ENCODE results near the gene CIITA.

Gene CIITA

DNA sequence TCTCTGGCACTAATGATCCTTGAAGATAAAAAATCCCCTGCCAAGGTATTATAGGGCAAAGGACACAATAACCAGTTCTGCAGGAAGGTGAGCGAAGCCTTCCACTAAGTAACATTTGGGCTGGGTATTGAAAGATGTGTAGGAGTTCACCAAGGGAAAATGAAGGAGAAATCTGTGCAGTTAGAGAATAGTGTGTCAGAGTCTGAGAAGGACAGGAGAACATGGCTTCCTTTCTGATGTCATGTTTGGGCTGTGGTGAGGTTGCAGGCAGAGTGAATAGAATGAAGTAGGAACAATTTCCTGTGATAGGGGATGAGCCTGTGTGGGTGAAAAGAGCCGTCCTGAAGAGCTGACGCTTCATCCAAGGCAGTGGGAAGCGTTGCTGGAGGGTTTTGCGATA is 24.1 kb upstream of the CIITA start:
- DNase-seq, result no peak

DNA sequence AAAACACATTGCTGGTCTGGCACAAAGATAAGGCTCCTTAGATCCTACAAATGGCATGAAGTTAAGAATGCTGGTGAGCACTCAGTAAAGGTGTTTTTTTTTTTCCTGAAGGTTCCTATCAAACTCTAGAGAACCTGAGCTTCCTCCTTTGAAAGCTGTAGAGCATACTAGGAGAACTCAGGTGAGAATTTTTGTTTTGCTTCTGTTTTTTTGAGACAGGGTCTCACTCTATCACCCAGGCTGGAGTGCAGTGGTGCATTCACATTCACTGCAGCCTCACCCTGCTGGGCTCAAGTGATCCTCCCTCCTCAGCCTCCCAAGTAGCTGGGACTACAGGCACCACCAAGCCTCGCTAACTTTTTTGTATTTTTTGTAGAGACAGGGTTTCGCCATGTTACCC is 21.0 kb upstream of the CIITA start:
- DNase-seq, result no peak

DNA sequence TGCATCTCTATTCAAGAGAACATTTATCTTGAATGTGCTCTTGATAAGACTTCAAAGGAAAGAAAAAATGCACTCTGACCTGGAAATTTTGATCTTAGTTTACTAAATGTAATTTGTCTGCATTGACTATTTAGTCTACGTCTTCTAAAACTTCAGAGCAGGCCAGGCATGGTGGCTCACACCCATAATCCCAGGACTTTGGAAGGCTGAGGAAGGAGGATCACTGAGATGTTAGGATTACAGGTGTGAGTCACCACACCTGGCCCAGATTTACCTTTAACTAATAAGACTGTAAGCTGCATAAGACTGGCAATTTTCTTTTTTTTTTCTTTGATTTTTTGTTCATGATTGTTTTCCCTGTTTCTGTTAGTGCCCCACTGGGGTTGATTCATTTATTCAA is 18.8 kb upstream of the CIITA start:
- no peak for DNase-seq

DNA sequence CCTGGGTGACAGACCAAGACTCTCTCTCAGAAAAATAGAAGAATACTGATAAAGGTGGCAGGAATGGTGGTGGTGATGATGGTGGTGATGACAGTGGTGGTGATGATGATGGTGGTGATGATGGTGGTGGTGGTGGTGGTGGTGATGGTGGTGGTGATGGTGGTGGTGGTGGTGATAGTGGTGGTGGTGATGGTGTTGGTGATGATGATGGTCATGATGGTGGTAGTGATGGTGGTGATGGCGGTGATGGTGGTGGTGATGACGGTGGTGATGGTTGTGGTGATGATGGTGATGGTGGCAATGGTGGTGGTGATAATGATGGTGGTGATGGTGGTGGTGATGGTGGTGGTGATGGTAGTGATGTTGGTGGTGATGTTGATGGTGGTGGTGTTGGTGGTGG is 18.0 kb upstream of the CIITA start:
- no peak for DNase-seq

DNA sequence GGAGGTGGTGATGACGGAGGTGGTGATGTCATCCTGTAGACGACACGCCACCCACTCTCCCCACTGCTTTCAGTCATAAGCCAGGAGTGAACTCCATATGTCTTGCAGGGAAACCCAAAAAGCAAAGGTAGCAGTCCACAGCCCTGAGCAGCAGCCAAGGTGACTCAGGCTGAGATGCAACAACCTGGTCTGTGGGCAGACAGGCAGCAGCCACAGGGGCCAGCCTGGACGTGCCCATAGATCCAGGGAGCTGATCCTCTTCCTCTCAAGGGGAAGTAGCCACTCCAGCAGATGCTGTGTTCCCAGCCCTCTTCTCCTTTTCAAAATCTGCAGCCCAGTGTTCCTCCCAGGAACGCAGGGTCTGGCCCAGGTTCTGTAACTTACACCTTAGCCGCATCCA is 17.3 kb upstream of the CIITA start:
- DNase-seq, result no peak

DNA sequence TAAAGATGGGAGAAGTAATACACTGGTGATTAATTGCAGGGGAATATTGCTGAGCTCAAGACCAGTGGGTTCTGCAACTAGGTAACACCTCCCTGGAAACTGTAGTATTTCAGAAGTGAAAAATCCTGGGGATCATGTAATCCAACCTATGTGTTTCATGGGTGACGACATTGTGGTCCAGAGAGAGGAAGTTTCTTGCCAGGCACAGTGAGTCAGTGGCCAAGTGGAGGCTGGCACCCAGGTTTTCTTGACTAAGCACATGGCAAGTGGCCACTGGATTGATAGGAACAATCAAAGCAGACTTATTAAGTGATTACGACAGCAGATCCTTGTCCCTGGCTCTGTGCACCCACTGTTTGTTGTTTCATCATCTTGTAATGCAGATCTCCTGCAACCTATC is 14.6 kb upstream of the CIITA start:
- no peak for DNase-seq

DNA sequence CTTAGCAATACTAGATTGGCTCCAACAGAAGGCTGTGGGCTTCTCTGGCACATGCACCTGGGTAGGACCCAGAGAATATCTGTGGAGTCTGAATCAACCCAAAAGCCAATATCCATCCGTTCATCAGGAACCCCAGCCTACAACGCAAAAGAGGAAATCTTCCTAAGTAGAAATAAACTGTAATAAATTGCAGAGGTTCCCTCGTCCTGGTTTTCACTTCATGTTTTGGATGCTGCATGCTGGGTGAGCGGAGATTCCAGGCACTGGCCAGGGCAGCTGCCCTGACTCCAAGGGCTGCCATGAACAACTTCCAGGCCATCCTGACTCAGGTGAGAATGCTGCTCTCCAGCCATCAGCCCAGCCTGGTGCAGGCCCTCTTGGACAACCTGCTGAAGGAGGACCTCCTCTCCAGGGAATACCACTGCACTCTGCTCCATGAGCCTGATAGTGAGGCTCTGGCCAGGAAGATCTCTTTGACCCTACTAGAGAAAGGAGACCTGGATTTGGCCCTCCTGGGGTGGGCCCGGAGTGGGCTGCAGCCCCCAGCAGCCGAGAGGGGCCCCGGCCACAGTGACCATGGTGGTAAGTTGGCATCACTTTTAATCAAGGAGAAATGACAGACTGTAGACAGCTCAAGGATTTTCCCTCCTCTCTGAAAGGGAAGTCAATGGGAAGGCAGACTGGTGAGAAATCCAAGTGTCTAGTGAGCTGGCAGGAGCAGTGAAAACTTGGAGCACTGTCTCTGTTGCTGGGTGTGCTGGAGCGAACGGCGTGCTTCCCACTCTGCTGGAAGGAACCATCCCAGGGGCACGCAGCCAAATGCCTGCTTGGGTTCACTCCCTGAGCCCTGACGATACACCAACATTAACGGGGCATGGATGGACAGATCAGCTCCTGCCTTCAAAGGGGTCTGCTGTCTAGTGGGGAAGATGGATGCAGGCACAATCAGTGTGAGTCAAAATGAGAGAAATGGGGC is 10.7 kb upstream of the CIITA start:
- no peak for DNase-seq

DNA sequence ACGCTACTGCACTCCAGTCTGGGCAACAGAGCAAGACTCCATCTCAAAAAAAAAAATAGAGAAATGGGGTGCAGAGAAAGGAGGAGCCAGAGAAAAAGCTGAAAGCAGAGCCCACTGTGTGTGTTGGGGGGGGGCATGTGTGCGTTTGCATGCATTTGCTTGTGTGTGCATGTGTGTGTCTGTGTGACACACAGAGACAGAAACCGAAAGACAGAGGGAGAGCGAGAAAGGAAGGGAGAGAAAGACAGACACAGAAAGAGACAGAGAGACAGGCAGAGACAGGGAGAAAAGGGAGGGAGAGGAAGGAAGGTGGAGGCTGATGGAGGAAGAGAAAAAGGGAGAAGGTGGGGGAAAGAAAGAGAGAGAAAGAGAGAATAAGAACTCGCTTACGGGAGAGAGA is 9.8 kb upstream of the CIITA start:
- DNase-seq, result no peak

DNA sequence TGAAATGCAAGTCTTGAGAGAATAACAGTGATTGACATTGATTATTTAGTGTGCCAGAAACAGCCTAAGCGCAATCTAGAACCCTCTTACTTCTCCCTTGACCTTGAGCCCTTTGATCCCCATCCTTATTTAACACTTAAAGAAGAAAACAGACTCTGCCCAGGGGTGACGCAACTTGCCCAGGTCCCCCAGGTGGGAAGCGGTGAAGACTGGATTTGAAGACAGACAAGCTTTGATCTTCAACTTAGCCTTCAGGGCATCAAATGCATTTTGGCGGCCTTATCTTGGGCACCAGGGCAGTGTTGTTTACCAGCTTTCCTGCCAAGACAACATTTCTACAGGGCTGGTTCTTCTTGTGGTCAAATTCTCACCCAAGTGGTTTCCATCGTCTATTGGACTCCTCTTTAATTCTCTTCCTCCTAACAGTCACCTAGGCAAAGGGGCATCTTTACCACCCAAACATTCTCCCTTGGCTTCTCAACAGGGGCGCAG is 8.9 kb upstream of the CIITA start:
- no peak for DNase-seq

DNA sequence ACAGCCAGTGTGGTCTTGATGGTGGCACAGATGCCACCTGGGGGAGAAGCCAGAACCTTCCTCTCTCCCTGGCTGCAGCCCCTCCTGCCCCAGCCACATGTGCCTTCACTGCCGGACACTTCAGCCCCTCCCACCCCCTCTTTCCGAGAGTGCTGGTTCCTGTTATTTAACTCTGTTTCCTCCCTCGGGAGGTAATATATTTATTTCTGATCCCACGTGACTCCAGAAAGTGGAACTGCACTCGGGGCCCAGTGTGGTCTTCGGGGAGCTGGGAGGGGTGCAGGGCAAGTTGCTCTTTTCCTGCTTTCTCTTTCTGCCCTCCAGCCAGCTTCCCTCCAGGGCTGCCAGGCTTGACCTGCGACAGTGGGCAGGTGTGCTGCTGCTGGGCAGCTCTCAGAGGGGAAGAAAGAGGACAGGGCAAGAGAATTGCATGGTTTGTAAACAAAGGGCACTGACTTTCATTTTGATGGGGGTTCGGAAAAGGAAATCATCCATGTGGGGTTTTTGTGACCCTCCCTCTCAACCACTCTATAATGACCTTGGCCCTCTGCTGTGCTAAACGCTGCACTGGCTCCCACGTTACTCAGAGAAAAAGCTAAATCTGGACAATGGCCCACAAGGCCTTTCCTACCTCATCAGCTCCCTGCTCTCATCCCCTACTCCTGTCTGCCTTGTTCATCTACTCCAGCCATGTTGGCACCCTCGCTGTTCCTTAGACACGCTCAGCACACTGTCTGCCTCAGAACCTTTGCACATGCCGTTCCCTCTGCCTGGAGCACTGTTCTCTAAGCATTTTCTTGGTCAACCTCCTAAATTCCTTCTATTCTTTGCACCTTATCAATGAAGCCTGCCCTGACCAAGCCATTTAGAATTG is 8.2 kb upstream of the CIITA start:
- no peak for DNase-seq

DNA sequence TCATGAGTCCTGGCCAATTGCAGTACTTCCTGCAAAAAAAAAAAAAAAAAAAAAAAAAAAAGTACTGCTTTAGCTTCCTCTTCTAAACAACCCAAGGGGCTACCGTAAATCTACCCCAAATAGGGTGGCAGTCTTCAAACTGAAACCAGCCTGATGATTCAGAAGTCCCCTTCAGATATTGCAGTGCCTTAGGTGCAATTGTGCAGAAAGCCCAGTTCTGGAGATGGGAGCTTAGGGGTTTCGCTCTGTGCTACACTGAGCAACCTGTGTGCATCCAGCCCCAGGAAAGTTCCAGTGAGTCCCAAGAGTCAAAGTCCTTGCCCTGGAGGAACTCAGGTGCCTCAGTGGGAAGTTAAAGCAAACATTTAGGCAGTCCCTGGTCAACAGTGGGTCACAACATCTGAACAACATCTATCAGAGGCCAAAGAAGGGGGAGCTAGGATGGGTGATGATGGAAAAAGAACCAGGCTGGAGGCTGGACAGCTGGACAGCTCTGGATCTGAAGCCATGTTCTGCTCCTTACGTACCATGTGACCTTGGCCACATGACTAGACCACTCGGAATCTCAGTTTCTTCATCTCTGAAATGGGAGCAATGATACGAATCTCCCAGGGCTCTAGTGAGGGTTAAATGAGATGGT is 6.7 kb upstream of the CIITA start:
- DNase-seq, result no peak

DNA sequence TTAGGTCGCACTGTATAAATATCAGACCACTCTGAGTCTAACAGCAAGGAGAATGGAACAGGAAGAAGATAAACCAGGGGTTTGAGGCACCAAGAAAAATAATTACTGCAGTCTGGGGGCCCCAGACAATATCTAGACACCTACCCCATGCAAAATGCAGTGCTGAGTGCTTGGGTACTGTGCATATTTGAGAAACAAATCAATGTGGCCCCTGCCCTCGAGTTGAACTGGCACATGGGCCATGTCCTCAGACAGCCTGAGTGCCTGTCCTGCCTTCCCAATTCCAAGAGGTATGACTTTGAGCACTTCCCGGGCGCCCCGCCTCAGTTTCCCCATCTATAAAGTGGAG is 6.2 kb upstream of the CIITA start:
- DNase-seq, result no peak

DNA sequence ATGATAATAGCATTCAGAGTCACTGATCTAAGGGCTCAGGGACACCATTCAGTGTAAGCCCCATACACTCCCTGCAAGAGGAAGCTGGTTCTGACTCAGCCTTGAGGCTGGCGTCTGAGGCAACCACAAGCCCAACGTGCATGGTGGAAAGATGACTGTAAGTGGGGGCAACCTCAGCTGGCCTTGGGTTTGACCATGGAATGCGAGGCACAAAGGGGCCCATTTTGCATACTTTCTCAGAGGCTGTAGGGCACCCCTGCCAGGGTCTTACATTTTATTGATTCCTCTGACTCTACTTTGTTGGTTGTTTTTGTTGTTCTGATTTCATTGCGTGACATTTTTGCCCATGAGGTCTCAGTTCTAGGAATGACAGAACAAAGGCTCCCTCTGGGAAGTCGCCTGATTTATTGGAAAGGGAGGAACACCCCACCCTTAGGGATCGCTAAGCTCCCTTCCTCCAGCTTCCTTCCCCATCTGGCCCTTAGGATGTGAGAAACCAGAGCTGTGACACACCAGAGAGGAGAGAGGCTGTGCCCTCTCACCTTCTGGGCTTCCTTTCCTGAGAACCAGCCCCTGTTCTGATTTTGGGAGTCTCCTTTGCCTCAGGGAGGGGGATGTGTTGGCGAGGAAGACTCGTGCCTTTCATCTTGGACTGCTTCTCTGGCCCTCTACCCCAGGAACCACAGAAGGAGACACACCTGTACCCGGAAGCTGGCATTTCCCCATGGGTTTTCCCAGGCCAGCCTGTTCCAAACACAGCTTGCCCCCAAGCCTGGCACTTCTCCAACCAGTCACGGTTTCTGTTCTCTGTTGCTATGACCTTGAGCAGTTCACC is 5.6 kb upstream of the CIITA start:
- DNase-seq, result no peak

DNA sequence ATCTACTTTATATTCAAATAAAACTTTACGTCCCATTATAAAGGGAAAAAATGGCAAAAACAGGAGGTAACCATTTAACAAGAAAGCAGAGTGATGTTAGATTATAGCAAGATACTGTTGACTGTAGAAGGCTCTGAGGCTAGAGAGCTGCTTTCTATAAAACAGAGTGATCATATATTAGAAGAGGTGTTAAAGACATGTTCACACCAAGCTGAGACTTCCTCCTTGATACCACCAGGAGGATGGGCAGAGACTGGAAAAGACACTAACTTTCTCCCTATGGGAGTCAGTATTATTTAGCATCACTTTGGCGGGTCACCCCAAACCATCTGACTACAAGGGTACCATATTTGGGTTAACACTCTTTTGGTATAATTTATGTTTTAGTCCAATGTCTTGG is 687 bp upstream of the CIITA start:
- no peak for DNase-seq

DNA sequence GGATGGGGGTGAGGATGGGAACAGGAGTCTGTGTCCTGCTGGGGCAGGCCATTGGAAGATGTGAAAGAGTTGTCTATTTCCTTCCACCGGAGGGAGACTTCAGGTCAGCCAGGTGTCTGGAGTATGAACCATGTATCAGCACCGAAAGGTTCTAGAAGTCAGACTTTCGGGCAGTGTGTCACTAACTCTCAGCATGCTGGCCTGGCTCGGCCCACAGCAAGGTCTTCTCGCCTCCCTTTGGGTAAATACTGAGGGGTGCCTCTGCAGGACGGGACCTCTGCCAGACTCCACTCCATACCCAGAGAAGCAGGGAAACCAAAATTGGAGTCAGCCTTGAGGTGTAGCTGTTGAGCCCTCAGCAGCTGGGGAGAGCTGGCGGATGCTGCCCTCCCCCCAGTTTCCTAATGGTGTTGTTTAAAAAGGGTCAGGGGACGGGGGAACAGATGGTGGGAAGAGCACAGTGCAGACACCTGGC is 507 bp downstream of the CIITA start:
- no peak for DNase-seq

DNA sequence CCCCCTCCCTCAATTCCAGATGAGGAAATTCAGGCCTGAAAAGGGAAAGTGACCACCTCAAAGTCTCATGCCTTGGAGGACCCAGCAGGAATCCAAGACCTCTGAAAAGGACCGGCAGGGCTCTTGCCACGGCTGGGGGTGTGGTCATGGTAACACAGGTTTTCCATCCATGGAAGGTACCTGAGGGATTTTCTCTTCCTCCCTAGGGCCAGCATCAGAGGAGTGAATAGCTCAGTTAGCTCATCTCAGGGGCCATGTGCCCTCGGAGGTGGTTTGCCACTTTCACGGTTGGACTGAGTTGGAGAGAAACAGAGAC is 1.3 kb downstream of the CIITA start:
- DNase-seq, result no peak

DNA sequence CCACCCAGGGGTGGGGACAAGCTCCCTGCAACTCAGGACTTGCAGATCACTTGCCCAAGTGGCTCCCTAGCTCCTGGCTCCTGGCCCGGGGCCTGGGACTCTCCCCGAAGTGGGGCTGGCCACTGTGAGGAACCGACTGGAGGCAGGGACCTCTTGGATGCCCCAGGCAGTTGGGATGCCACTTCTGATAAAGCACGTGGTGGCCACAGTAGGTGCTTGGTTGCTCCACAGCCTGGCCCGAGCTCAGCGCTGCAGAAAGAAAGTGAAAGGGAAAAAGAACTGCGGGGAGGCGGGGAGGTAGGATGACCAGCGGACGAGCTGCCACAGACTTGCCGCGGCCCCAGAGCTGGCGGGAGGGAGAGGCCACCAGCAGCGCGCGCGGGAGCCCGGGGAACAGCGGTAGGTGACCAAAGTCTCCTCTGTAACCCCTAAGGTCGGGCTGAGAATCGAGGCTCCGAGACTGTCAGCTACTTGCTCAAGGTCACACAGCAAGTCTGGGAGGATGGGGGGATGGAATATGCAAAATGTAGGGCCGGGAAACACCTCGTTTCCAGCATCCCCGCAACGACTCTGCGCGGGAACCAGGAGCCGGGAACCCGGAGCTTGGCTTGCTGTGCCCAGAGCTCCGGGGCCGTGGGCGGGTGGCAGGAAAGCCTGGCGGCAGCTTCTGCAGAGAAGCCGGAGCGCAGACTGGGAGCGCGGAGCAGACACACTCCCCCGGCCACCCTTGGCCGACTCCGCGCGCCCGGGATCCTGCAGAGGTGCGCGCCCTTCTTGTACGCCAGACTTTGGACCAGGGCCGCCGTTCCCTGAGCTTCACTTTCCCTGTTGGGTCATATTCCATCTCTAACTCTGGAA is 1.9 kb downstream of the CIITA start:
- no peak for DNase-seq

DNA sequence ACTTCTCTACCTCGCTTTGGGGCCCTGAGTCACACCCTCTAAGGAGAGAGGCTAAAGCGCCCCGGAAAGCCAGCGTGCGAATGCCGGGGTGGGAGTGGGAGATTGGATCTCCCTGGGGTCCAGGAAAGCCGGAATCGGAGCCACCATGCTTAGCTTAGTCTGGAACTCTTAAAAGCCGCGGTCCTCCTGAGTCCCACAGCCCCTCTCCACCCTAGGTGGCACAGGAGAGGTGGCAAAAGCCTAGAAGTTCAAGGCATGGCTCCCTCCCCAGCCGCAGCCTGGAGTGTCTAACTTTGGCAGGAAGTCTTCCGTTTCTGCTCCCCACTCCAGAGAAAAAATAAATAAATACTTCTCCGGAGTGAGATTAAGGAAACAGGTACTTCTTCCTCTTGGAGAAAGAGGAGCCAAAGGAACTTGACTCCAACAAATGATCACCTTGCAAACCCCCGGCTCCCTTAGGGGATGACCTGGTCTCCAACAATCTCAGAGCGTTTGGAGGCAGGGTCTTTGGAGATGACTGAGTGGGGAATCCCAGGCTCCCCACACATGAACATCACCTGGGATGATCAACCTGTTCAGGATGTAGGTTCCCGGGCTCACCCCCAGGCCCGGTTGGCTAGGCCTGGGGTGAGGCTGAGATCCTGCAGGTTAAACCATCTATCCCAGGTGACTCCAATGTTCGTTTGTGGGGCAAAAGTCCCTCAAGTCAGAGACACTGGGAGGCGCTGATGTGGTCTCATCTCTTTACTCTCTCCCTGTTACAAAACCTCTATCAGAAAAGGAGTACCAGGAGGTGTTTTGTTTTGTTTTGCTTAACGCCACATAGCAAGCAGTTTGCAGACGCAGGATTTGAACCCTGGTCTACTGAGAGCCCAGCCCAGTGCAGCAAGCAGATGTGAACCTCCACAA is 2.9 kb downstream of the CIITA start:
- DNase-seq, result no peak

DNA sequence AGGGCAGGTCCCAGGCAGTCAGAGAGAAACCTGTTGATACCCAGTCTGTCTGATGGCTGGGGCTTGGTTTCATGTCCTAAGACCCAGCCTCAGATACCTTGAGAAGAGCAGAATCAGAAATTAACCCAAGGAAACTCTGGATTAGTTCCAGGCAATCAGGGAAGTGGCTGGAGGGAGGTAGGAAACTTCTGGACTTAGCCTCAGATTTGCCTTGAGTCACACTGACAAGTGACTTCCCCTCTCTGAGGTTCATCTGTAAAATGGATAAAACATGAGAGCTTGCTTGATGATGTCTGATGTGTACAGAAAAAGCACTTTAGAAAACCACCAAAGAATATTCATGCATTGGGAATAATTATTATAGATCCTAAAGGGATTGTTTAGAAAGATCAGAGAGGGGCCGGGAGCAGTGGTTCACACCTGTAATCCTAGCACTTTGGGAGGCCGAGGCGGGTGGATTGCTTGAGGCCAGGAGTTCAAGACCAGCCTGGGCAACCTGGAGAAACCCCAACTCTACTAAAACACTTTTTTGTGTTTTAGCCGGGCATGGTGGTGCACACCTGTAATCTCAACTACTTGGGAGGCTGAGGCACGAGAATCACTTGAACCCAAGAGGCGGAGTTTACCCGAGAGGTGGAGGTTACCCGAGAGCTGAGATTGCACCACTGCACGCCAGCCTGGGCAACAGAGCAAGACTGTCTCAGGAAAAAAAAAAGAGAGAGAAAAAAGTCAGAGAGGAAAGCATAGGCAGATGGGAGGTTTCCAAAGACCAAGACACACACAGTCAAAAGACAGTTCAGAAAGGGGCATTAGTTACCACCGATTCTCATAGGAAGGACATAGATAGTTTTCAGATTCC is 3.8 kb downstream of the CIITA start:
- no peak for DNase-seq
